ENCODE data around the gene HSPA8.
A peak's percentile ranks its signal among the peaks of the same experiment; 100 is the strongest.
"Not testable (repeated sequence)": the region's sequence is repeated elsewhere in the genome, so short reads cannot be mapped to it uniquely, and the experiment has no call there.

HSPA8 gene

DNA sequence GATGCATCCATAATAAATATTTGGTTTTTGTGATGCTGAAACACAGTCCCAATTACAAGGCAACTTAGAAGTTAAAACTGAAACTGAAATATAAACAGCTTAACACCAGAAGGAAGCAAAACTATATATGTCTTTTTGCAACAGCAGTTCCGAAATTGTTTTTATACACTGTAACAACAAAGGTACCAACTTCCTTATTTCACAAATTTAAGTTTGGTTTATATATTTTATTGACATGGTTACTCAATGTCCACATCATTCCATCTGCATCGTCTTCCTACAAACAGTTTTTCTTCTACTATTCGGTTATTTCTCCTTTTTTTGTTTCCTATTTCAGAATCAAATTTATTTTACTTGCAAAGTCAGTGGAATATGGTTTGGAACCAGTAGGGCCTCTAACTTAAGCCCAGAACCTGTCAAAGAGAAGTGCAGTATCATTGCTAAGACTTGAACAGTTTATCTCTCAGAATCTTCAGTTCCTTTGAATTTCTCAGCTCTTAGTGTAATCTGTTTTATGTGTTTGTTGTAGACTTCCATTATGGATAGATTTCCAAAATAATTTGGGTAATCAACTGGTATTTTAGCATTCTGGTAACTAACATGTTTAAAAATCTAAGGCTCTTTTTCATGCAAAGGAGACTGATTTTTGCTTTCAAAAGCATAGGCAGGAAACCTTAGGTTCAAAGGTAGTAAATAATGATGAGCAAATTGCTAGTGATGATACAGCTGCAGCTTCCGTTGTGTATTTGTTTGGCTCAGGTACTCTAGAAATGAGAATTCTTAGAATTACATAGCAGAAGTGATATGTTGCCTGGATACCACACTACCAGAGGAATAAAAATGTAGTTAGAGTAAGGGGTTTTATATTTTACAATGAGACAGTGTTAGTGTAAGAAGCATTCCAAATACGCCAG, 8.2 kb upstream of the HSPA8 start:
- no peak for DNase-seq

DNA sequence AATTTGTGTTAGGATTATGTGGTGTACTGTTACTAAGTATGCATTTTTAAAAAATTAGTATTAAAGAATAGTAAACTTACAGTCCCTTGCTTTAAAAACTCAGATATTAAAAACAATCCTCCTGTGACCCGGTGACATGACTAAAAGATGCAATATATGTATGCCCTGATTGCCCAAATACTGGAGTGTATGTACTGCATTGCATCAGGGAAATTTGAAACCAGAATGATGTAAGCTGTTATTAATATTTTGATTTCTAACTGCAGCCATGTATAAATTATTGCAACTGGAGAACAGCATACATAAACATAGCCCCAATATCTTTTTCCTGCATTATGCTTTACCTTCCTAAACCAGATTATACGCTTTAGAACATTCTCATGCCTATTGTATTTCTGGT, 3.7 kb upstream of the HSPA8 start:
- DNase-seq, result no peak

DNA sequence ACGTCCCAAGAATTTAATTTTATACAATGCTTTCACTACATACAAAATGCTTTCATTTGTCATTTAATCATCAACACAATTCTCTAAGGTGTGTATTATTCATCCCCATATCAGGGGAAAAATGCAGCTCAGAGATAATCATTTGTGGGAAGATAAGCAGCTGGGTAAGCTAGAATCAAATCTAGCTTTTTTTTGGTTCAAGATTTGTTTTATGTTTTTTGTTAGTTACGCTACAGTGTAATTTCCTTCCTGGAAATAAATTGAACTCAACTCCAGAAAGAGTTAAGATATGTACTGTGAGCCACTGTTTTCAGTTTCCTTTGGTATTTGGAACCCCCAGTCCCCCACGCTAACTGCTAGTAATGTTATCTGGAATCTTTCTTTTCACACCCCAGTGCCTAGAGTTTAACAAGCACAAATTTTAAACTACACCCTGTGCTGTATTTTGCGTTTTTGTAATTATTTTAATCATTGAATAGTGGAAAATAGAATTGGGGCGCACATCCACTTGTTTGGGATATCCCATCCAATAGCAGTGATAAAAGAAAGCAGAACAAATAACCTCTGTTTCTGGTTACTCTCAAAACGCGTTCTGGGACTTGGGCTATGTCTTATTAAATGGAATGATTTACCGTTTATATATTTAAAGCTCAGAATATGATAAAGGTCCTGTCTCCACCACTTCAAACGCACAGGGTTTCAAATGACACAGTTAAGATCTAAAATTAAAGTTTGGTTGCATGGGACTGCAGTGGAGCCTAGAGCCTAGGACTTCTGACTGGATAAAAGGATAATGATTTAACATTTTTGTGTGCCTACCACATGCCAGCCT, 2.1 kb upstream of the HSPA8 start:
- peak; percentile 68 for DNase-seq

DNA sequence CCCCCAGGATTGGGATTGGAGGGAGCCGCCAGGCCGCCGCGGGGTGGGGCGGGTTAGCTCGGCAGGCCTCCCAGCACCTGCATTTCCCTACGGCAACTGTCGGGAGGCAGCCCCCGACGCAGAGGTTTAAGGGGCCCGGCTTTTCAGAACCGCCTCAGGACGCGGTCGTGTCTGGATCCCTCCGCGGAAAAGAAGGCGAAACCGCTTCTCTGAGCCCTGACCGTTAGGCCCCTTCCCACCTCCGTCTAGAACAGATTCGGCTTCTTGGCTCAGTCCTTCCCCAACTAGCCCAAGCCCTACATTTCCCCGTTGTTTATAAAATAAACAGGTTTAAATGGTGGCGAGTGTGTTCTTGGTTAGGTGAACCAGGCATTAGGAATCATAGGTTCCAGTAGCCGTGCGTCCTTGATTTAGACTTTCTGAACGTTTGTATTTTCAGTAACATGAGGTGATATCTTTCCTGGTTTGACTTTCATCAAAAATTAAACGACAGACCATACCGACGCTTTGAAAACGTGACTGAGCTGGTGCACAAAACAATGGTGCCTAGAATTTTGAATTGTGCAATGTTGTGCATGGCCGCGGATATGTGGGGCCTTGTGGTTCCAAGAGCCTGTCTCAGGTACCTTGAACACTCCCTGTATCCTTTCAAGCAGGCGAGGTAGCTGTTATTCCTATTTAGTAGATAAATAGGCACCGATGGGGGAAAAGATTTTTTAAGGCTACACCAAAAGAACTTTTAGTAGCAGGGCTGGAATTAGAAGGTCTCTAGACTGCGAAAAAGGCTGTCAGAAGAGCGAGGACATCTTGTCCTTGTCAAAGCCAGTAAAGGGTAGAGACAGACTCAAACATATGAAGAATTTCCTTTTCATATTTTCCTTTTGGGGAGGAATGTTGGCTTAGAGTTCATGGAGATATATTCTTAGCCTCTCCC, 1.2 kb upstream of the HSPA8 start:
- DNase-seq, result no peak

DNA sequence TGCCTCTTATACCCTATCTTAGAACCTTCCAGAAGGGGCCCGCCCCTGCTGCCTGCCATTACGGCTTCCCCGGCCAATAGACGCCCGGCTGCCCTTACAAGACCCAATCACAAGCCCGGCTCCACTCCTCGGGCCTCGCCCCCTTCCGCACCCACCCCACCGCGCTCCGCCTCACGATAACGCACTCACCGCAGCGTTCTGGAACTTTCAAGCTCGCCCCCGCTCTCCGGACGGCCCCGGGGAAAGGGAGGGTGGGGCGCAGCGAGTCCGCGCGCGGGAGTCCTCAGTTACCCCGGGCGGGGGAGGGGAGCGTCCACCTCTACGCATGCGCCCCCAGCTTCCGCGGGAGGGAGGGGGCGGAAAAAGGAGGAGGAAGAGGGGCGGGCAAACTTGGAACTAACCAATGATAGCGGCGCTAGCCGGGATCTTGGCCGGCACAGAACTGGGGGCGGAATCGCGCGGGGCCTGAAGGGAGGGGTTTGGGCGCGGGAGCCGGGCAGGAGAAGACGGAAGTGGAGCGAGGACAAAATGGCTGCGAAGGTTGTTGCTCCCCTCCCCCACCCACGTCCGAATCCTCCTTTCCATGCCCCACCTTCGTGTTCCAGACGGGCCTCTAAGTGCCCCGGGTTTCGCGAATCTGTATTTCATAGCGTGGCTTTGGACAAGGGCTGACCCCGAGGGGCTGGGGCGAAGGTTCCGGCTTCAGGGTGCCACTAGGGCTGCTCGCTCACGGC, 389 bp upstream of the HSPA8 start:
- DNase-seq, result peak; percentile 99

DNA sequence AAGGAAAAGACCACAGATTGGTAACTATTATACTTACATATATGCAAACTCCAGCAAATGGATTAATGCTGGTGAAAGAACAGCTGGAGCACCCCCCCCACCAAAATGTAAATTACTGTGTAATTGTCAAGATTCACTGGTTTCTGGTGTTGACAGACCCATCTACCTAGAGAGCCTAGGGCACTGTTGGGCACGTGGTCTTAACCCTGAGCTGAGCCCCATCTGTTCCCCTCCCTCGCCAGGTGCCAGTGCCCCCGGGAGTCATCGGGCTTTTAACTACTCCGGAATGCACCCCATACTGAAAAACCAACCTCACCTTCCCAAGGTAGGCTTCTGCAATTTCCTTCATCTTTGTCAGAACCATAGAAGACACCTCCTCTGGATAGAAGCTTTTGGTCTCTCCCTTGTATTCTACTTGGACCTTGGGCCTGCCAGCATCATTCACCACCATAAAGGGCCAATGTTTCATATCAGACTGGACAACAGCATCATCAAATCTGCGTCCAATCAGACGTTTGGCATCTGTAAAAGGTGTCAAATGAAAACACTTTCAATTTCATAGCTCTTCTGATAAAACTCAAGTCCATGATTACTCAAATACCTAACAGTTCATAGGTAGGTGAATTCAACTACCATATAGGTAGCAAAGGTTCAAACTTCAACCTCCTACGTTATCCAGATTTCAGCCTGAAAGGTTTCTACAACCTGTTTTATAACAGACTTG, 1.5 kb downstream of the HSPA8 start:
- no peak for DNase-seq

DNA sequence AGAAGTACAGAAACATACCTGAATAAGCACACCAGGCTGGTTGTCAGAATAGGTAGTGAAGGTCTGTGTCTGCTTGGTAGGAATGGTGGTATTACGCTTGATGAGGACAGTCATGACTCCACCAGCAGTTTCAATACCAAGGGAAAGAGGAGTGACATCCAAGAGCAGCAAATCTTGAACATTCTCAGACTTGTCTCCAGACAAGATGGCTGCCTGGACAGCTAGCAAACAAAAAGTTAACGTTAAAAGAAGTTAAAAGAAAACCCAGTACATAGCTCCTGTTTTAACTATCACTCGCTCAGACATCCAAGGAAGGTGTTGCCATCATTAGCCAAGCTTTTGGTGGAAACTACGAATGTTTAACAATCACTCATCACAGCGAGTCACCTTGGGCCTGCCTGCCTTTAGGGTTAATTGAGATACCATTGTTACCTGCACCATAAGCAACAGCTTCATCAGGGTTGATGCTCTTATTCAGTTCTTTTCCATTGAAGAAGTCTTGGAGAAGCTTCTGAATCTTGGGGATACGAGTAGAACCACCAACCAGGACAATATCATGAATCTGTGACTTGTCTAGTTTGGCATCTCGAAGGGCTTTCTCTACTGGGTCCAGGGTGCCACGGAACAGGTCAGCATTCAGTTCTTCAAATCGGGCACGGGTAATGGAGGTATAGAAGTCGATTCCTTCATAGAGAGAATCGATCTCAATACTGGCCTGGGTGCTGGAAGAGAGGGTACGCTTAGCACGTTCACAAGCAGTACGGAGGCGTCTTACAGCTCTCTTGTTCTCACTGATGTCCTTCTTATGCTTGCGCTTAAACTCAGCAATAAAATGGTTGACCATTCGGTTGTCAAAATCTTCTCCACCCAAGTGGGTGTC, 2.7 kb downstream of the HSPA8 start:
- not testable (repeated sequence) for DNase-seq

DNA sequence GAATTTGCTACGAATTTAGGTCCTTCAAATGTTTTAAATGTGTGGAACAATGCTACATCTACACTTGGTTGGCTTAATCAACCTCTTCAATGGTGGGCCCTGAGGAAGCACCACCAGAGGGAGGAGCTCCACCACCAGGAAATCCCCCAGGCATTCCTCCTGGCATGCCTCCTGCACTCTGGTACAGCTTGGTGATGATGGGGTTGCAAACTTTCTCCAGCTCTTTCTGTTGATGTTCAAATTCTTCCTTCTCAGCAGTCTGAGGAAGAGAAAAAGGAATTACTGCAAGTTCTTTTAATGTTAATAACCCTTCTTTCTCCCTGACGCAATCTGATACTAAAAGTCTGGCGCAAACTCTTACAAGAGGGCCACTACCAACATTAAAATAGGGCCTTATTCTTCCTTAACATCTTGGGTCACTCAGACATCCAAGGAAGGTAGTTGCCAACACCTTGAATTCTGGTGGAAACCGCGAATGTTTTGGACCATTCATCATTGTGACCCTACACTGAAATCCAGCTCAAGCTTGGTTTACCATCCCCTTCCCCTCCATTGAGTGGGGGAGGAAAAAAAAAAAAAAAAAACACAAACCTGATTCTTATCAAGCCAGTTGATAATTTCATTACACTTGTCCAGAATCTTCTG, 4.2 kb downstream of the HSPA8 start:
- no peak for DNase-seq

DNA sequence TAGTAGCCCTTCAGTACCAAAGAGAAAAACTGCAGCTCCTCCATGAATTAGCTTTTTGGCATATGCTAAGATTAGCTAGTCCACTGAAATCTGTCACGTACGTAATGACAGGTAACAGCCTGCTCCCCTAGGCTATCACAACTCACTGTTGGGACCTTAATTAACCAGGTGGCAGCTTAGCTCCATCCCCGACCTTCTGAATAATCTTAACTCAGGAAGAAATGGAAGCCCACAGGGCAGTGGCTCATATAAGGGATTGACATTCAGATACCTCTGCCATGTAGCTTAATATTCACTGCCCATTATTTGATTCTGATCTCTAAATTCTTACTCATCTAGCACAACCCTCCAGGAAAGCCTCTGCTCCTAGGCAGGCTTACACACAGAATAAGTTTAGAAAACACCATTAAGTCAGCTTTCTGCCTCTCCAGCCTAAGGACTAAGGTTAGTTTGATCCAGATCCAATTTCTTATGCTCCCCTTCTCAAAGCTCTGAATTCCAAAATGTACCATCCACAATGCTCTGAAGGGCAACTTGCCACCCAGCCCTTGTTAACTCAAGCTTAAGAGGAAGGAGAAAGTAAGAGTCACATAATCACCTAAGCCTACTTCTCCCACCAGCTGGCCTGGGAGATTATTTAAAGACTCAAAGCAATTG, 5.0 kb downstream of the HSPA8 start:
- no peak for DNase-seq

DNA sequence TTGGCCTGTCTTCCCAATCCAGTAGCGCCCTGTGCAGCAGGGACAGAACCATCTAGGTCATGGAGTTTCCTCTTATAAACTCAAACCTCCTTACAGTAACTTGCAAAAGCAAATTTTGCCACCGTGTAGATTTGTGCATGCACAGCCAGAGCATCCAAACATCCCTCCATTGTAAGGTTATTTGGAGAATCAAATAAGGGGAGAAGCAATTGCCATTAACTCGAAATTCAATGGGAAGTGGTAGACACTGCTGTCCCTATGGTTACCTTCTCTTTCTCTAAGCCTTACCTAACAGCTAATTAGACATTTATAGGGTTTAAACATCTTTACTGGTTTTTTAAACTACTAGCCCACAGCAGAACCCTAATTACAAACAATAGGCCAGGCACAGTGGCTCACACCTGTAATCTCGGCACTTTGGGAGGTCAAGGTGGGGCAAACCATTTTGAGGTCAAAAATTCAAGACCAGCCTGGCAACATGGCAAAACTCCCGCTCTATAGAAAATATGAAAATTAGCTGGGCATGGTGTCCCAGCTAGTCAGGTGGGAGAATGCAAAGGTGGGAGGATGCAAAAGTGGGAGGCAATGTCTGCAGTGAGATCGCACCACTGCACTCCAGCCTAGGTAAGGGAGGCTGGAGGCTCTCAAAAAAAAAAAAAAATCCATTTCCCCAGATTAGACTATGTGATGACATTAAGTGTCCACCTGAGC, 6.6 kb downstream of the HSPA8 start:
- DNase-seq, result no peak

DNA sequence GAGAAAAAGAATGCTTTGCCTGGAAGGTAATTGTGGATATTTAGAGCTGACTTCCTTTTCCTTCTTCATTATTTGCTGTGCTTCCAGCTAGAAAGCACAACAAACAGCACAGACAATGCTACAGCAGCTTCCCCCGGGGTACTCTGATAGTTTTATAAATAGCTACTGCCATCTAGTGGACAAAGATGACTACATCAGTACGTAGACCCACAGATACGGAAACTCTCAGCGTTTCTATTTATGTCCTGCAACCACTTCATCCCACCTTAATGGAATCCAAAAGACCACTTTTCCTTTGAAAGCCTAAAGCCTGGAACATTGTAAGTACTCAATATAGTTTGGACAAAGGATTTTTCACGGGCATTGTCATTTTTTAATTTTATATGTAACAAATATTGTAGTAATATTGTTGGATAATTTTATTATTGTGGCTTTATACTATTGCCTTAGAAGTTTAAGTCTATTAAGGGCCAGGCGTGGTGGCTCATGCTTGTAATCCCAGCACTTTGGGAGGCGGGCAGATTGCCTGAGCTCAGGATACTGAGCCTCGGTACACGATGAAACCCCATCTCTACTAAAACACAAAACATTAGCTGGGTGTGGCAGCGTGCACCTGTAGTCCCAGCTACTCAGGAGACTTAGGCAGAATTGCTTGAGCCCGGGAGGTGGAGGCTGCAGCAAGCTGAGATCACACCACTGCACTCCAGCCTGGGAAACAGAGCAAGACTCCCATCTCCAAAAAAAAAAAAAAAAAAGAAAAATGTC, 7.5 kb downstream of the HSPA8 start:
- peak; percentile 33 for DNase-seq

DNA sequence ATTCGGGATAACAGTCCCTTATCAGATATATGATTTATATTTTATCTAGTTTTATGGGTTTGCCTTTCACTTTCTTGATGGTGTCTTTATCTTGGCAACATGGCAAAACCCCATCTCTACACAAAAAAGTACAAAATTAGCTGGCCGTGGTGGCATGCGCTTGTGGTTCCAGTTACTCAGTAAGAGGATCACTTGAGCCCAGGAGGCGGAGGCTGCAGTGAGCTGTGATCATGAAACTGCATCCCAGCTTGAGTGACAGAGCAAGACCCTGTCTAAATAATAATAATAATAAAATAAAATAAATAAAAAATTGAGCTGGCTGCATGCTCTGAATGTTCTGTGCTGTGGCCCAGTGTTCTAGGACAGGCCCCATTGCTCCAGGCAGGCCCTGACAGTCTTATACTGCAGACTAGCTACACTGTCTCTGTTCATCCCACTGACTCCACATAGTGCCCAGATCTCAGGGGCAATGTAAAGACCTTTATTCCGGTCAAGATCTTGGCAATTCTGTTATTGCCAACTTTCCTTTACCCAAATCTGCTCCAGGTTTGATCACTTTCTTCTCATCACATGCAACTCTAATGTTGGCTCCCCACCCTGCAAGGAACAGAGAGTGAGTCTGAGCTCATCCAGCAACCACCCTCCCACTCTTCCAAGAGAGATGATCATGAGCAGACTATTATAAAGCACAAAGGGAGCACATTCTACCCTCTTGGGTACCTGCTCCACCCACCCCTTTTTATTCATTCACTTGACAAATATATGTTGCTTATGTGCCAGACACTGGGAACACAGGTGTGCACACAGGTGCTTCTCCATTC, 8.8 kb downstream of the HSPA8 start:
- DNase-seq, result peak; percentile 11

DNA sequence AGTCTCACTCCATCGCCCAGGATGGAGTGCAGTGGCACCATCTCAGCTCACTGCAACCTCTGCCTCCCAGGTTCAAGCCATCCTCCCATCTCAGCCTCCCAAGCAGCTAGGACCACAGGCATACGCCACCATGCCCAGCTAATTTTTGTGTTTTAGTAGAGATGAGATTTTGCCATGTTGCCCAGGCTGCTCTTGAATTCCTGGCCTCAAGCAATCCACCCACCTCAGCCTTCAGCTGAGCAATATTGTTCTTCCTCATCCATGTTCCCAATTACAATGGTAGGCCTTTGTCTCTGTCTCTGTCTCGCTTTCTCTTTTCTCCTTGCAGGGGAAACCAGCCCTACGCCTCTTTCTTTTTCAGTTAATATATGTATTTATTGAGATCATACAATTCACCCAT, 10.3 kb downstream of the HSPA8 start:
- DNase-seq, result no peak

DNA sequence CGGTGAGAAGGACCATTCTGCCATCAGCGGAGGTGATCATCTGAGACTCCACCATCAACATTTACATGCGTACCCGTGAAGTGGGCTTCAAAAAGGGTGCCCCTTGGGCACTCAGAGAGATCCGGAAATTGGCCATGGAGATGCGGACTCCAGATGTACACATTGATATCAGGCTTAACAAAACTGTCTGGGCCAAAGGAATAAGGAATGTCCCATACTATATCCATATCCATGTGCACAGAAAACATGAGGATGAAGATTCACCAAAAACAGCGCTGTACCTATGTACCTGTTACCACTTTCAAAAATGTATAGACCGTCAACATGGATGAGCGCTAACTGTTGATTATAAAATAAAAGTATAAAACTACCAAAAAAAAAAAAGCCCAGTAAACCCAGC, 10.8 kb downstream of the HSPA8 start:
- no peak for DNase-seq

DNA sequence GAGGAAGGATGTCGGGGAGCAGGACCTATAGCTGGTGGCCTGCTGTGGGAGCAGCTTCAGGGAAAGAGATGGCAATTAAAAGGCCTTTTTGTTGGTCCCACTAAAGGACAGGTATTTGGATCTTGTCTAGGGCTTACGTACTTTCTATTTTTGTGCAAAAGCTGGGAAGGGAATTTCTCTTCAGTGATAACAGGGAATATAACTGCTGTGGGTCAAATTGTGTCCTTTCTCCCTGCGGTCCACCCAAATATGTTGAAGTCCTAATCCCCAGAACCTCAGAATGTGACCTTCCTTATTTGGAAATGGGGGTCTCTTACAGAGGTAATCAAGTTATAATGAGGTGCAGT, 14.0 kb downstream of the HSPA8 start:
- no peak for DNase-seq

DNA sequence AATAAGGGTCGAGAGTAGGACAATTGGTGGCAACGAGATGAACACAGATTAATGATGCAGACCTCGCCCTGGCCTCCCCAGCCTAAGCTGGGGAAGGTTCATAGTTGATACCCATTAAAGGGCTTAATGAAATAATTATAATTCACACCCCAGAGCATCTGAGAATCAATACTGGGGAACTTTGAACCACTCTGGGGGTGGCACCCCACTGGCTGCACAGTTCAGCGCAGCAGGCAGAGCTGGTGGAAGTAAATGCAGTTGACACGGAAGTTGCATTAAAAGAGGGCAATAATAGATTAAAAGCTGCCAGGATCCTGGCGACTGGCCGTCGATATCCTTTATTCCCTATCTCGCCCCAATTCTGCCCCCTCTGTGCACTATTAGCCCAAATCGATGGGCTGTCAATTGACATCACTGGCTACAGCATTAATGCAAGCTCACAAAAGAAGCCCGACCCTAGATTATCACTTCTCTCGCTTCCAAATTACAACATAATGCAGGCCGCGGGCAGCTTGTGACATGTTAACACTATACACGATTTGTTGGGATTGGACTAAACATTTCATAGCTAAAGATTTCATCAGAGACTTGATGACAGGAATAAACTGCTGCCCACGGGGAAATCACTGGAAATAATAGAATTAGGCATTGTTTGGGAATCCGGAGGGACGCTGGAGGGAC, 14.5 kb downstream of the HSPA8 start:
- DNase-seq, result no peak
